Measurements from ENCODE around the gene CCL25. TPM values are rescaled to one million over a fixed set of nuclear protein-coding genes. Genes with fewer than 3 reads are reported as not detected.

Gene CCL25
- total and polyA plus RNA-seq, 2 experiments from 2014 or later: 0.52 to 0.73 TPM

DNA sequence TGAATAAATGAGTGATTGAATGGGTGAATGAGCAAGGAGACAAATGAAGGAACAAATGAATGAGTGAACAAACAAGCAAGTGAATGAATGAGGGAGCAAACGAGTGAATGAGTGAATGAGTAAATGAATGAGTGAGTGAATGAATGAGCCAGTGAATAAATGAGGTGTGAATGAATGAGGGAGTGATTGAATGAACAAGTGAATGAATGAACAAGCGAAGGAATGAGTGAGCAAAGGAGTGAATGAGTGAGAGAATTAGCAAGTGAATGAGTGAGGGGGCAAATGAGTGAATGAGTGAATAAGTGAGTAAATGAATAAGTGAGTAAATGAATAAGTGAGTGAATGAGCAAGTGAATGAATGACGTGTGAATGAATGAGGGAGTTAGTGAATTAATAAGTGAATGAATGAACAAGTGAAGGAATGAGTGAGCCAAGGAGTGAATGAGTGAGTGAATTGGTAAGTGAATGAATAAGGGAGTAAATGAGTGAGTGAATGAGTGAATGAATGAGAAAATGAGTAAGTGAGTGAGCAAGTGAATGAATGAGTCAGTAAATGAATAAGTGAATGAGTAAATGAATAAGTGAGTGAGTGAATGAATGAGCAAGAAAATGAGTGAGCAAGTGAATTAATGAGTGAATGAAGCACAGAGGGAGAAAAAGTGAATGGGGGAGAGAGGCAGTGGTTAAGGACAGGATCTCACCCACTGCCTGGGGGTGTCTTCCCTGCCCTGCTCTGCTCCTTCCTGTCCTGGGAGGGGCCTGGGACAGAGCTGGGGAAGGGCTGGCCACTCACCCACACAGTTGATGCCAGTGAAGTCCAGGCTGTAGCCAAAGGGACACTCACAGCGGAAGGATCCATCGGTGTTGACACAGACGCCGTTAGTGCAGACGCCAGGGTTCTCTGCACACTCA lies 36.4 kb downstream of the CCL25 start:
- H3K4me1 ChIP-seq (ENCODE audit: insufficient read depth): no peaks in the 10 kb centered on the region
- Mint-ChIP-seq H3K4me1 (no peaks in the 10 kb centered on the region), H3K27ac (no peak overlapping the region), H3K36me3 (ENCODE audit: low read depth) (peaks cover 16% of the 10 kb centered on the region), H3K27me3 (ENCODE audit: insufficient read depth, low read depth, poor library complexity) (peaks cover 2% of the 10 kb centered on the region), H3K9me3 (0 out of 3 replicates have a peak, but pooled peaks cover 3% of the 10 kb centered on the region), H3K4me3 (no peak overlapping the region)
- no peak overlapping the region for H3K27ac ChIP-seq (ENCODE audit: low read depth)
- peaks cover 17% of the 10 kb centered on the region for H3K36me3 ChIP-seq (ENCODE audit: insufficient read depth)
- peaks cover 6% of the 10 kb centered on the region; the same call in 1 of the 2 replicates for H4K20me1 ChIP-seq (replicated peaks; ENCODE audit: insufficient read depth)
- no peak overlapping the region for H3K4me2 ChIP-seq
- DNase-seq (ENCODE audit: low spot score): no peak
- H3K79me2 ChIP-seq (replicated peaks; ENCODE audit: insufficient read depth): no peaks in the 10 kb centered on the region
- TF ChIP-seq, protein P1, sequence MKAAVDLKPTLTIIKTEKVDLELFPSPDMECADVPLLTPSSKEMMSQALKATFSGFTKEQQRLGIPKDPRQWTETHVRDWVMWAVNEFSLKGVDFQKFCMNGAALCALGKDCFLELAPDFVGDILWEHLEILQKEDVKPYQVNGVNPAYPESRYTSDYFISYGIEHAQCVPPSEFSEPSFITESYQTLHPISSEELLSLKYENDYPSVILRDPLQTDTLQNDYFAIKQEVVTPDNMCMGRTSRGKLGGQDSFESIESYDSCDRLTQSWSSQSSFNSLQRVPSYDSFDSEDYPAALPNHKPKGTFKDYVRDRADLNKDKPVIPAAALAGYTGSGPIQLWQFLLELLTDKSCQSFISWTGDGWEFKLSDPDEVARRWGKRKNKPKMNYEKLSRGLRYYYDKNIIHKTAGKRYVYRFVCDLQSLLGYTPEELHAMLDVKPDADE (IDR thresholded peaks at IDR 0.05): no peak
- TF ChIP-seq STAT1 (IDR thresholded peaks at IDR 0.05; ENCODE audit: unreplicated experiment): no peak
- ATAC-seq: no peak
- H3F3A ChIP-seq (replicated peaks; ENCODE audit: low read depth): no peaks in the 10 kb centered on the region; the same call in 1 of the 2 replicates
- no peaks in the 10 kb centered on the region for H3K27me3 ChIP-seq (ENCODE audit: insufficient read depth)
- H3K4me3 ChIP-seq: no peak overlapping the region
- no peak overlapping the region for H2AFZ ChIP-seq
- H3K9me2 ChIP-seq (ENCODE audit: insufficient read depth): no peaks in the 10 kb centered on the region

DNA sequence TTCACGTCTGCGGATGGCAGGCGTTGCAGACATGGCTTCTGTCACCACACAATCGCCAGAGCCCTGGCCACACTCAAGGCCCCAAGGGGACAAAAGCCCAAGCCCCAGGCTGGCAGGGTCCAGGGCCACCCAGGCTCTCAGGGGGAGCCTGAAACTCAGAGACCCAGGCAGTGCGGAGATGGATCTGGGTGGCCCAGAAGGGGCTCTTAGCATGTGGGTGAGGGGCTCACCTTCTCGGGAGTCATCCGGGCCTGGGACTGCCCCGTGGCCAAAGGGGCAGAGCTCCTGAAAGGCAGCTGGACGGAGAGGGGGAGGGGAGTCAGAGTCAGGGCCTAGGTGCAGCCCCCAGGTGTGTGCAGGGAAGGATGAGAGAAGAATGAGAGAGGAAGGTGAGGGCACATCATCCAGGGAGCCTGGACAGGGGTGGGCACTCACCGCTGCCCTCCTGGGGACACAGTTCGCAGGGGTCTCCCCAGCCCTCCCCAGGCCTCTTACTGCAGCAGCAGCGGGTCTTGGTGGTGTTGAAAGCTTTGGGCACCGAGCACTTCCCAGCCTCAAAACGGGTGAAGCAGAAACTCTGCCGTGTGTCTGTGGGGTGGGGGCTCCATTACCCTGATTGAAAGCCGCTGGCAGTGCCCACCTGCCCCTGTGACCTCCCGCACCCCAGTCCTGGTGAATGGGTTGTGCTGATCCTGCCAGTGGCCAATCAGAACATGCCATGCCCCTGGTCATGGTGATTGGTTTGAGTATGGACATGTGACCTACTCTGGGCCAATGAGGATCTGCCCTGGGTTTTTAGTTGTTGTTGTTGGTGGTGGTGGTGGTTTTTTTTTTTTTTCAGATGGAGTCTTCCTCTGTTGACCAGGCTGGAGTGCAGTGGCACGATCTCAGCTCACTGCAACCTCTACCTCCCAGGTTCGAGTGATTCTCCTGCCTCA lies 37.4 kb downstream of the CCL25 start:
- peaks cover 20% of the 10 kb centered on the region for H3K36me3 ChIP-seq (ENCODE audit: insufficient read depth)
- no peak overlapping the region for H3K4me3 Mint-ChIP-seq
- H3K27ac ChIP-seq (ENCODE audit: low read depth): no peak overlapping the region
- H3K36me3 Mint-ChIP-seq (ENCODE audit: low read depth): peaks cover 21% of the 10 kb centered on the region
- H3K4me3 ChIP-seq: no peak overlapping the region
- H3K4me1 Mint-ChIP-seq: no peaks in the 10 kb centered on the region
- H4K20me1 ChIP-seq (replicated peaks; ENCODE audit: insufficient read depth): peaks cover 6% of the 10 kb centered on the region; the same call in 1 of the 2 replicates
- H3K9me2 ChIP-seq (ENCODE audit: insufficient read depth): no peaks in the 10 kb centered on the region
- H3K4me1 ChIP-seq (ENCODE audit: insufficient read depth): no peaks in the 10 kb centered on the region
- no peaks in the 10 kb centered on the region for H3K27me3 ChIP-seq (ENCODE audit: insufficient read depth)
- H3K27ac Mint-ChIP-seq: no peak overlapping the region
- no peaks in the 10 kb centered on the region; the same call in 1 of the 2 replicates for H3F3A ChIP-seq (replicated peaks; ENCODE audit: low read depth)
- peaks cover 8% of the 10 kb centered on the region; the same call in 2 of the 3 replicates for H3K9me3 Mint-ChIP-seq
- ATAC-seq: no peak
- no peaks in the 10 kb centered on the region for H3K79me2 ChIP-seq (replicated peaks; ENCODE audit: insufficient read depth)
- H3K4me2 ChIP-seq: no peak overlapping the region
- H3K27me3 Mint-ChIP-seq (ENCODE audit: insufficient read depth, low read depth, poor library complexity): peaks cover 2% of the 10 kb centered on the region
- peak; percentile 21 for DNase-seq (ENCODE audit: low spot score)
- H2AFZ ChIP-seq: no peak overlapping the region
- TF ChIP-seq CREB1 (CRISPR knock-in tag; IDR thresholded peaks at IDR 0.05; ENCODE audit: low read depth) (no peak), STAT1 (IDR thresholded peaks at IDR 0.05; ENCODE audit: unreplicated experiment) (no peak), POLR2AphosphoS5 (IDR thresholded peaks at IDR 0.05; ENCODE audit: low read depth) (no peak), NANOG (IDR thresholded peaks at IDR 0.05; ENCODE audit: borderline replicate concordance) (no peak), ZNF331 (CRISPR knock-in tag; IDR thresholded peaks at IDR 0.05; ENCODE audit: low read depth) (no peak), ZNF114 (CRISPR knock-in tag; IDR thresholded peaks at IDR 0.05) (no peak), EZH2phosphoT487 (IDR thresholded peaks at IDR 0.05; ENCODE audit: unreplicated experiment) (no peak), JUNB (IDR thresholded peaks at IDR 0.05; ENCODE audit: unreplicated experiment) (no peak)
- TF ChIP-seq, protein P1 (IDR thresholded peaks at IDR 0.05): no peak
- TF ChIP-seq, protein P2, sequence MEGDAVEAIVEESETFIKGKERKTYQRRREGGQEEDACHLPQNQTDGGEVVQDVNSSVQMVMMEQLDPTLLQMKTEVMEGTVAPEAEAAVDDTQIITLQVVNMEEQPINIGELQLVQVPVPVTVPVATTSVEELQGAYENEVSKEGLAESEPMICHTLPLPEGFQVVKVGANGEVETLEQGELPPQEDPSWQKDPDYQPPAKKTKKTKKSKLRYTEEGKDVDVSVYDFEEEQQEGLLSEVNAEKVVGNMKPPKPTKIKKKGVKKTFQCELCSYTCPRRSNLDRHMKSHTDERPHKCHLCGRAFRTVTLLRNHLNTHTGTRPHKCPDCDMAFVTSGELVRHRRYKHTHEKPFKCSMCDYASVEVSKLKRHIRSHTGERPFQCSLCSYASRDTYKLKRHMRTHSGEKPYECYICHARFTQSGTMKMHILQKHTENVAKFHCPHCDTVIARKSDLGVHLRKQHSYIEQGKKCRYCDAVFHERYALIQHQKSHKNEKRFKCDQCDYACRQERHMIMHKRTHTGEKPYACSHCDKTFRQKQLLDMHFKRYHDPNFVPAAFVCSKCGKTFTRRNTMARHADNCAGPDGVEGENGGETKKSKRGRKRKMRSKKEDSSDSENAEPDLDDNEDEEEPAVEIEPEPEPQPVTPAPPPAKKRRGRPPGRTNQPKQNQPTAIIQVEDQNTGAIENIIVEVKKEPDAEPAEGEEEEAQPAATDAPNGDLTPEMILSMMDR (conservative IDR thresholded peaks at IDR 0.05; ENCODE audit: low read depth in 2 of 2): no peak
